ENCODE measurements around the gene PARL. TPM values are rescaled to one million over a fixed set of nuclear protein-coding genes. Genes with fewer than 3 reads are reported as not detected.

PARL gene
- total and polyA plus RNA-seq, 2 of the 8 experiments (the other 6 are each of a cell fraction or from before 2014, with no cell fraction given), result 62.7 to 85.0 TPM

DNA sequence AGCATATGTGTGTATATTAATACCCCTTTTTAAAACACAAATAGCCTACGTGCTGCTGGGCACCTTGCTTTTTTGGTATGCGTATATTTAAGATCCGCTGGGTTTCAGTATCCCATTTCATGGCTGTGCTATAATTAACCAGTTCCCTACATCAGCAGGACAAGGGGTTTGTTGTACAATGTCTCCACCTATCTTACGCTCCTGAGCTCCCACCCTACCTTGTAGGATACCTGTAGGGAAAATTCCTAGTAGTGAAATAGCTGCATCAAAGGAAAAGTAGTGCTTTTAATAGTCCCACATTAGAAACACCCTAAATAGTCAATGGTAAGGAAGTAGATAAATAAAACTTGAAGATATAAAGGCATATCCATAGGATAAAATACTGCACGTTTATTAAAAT is 60.7 kb downstream of the PARL start:
- no peak overlapping the region for H3K27ac ChIP-seq (ENCODE audit: low read depth, low read length)
- H3K4ac ChIP-seq (replicated peaks; ENCODE audit: insufficient read length, low read depth, low read length), result no peak overlapping the region
- no peak overlapping the region for H2BK12ac ChIP-seq (ENCODE audit: low read depth, low read length)
- no peaks in the 10 kb centered on the region for H3K79me1 ChIP-seq (ENCODE audit: low read depth, low read length)
- H4K20me1 ChIP-seq (replicated peaks in 1 of 2; ENCODE audit: control insufficient read depth in 1 of 2, insufficient read depth in 2 of 2, low read length in 2 of 2), result peaks cover 0 to 4% of the 10 kb centered on the region in 2 experiments
- no peak overlapping the region for H2BK120ac ChIP-seq (replicated peaks; ENCODE audit: low read depth, low read length)
- peaks cover 13% of the 10 kb centered on the region; the same call in 1 of the 2 replicates for H3K23me2 ChIP-seq (ENCODE audit: low read depth, low read length)
- H3K79me2 ChIP-seq (ENCODE audit: control insufficient read depth in 1 of 2, insufficient read depth in 2 of 2, low read length in 2 of 2), result no peaks in the 10 kb centered on the region
- no peak overlapping the region for H2AK5ac ChIP-seq (ENCODE audit: low read depth, low read length)
- H2BK20ac ChIP-seq (ENCODE audit: low read length), result no peak overlapping the region
- 59% methylated on average over 5 of the region's 5 CpGs; no CpG with 5 or more reads in 1 of the 2 experiments for WGBS, 2 experiments (ENCODE audit: extremely low coverage in 1 of 2, insufficient coverage in 1 of 2, insufficient read length in 1 of 2, insufficient replicate concordance in 2 of 2, low coverage in 1 of 2, low lambda C conversion rate in 2 of 2, missing lambda C conversion rate in 1 of 2)
- H4K5ac ChIP-seq (ENCODE audit: insufficient read length, low read depth, low read length), result no peak overlapping the region
- H2AFZ ChIP-seq (ENCODE audit: low read length), result no peak overlapping the region
- H4K91ac ChIP-seq (replicated peaks; ENCODE audit: insufficient read length, low read length), result no peak overlapping the region
- H3K9me3 ChIP-seq (ENCODE audit: insufficient read depth in 2 of 2, low read depth in 1 of 2, low read length in 1 of 2), result no peaks in the 10 kb centered on the region
- peak overlapping the region in 3 of 4 experiments; percentile 66 to 79 (median 71); a peak in 4 of 8 replicates for H3K4me3 ChIP-seq (ENCODE audit: extremely low read depth in 1 of 4, insufficient read depth in 2 of 4, low read depth in 3 of 4, low read length in 4 of 4)
- DNase-seq (ENCODE audit: low read depth in 1 of 2, low spot score in 2 of 2) (no peak), FAIRE-seq (no peak)
- no peak for TF ChIP-seq SRF (IDR thresholded peaks at IDR 0.05; ENCODE audit: low read depth, low read length)
- TF ChIP-seq RAD21 (IDR thresholded peaks at IDR 0.05 in 1 of 2, conservative IDR thresholded peaks at IDR 0.05 in 1 of 2; ENCODE audit: low read depth in 2 of 2, low read length in 2 of 2), result peak; percentile 46 to 67; a peak in 3 of 4 replicates
- TF ChIP-seq, protein P1, sequence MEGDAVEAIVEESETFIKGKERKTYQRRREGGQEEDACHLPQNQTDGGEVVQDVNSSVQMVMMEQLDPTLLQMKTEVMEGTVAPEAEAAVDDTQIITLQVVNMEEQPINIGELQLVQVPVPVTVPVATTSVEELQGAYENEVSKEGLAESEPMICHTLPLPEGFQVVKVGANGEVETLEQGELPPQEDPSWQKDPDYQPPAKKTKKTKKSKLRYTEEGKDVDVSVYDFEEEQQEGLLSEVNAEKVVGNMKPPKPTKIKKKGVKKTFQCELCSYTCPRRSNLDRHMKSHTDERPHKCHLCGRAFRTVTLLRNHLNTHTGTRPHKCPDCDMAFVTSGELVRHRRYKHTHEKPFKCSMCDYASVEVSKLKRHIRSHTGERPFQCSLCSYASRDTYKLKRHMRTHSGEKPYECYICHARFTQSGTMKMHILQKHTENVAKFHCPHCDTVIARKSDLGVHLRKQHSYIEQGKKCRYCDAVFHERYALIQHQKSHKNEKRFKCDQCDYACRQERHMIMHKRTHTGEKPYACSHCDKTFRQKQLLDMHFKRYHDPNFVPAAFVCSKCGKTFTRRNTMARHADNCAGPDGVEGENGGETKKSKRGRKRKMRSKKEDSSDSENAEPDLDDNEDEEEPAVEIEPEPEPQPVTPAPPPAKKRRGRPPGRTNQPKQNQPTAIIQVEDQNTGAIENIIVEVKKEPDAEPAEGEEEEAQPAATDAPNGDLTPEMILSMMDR (IDR thresholded peaks at IDR 0.05; ENCODE audit: control extremely low read depth in 1 of 3, insufficient read depth in 1 of 3, low read depth in 1 of 3, low read length in 3 of 3), result peak in 2 of 3 experiments; percentile 17 to 29; a peak in 2 of 4 replicates
- H3K23ac ChIP-seq (ENCODE audit: insufficient read length), result no peak overlapping the region
- H4K8ac ChIP-seq (ENCODE audit: extremely low read depth, insufficient read depth, low read length), result no peak overlapping the region
- H3K56ac ChIP-seq (replicated peaks; ENCODE audit: insufficient read length, low read depth, low read length), result no peak overlapping the region
- ChIA-PET CTCF (ENCODE audit: partially characterized antibody) (interaction anchor here (0.8 to 1.9 kb wide), 8 partner anchors 15 to 365 kb away, joined by 3 to 5 read pairs (median 3); partner anchors contain the start of gene PARL), POLR2A (ENCODE audit: partially characterized antibody) (interaction anchor here (0.9 to 1.0 kb wide), 2 partner anchors 11 to 61 kb away, joined by 3 read pairs; partner anchors contain the start of gene PARL)
- no peak overlapping the region for H2BK15ac ChIP-seq (ENCODE audit: low read length)
- no peak overlapping the region for H3K18ac ChIP-seq (ENCODE audit: extremely low read depth, low read length)
- peaks cover 0 to 3% (median 0%) of the 10 kb centered on the region in 4 experiments; a peak in 3 of 7 replicates for H3K27me3 ChIP-seq (replicated peaks in 1 of 4; ENCODE audit: control insufficient read depth in 3 of 4, extremely low read depth in 1 of 4, insufficient read depth in 3 of 4, low read length in 3 of 4)
- peak overlapping the region; percentile 87 to 99 for H3K4me2 ChIP-seq (ENCODE audit: insufficient read depth in 1 of 2, low read depth in 2 of 2, low read length in 2 of 2)
- H3K36me3 ChIP-seq (ENCODE audit: control insufficient read depth in 2 of 4, insufficient read depth in 4 of 4, low read length in 3 of 4), result peaks cover 0 to 4% (median 0%) of the 10 kb centered on the region in 4 experiments; a peak in 1 of 8 replicates
- no peak overlapping the region for H3K9ac ChIP-seq (replicated peaks in 1 of 4; ENCODE audit: extremely low read depth in 1 of 4, low read depth in 3 of 4, low read length in 3 of 4)
- H3K14ac ChIP-seq (ENCODE audit: insufficient read length), result no peak overlapping the region
- peaks cover 0 to 7% (median 3%) of the 10 kb centered on the region in 4 experiments; a peak in 5 of 7 replicates for H3K4me1 ChIP-seq (replicated peaks in 1 of 4; ENCODE audit: control insufficient read depth in 3 of 4, insufficient read depth in 4 of 4, low read length in 3 of 4)
- H2BK5ac ChIP-seq (ENCODE audit: low read depth, low read length), result no peak overlapping the region

Measured in H1 (cell line).